Measurements from ENCODE around the gene ANKS3. TPM values are rescaled to one million over a fixed set of nuclear protein-coding genes. Genes with fewer than 3 reads are reported as not detected.

ANKS3 gene
- total and polyA plus RNA-seq, 2 experiments from 2014 or later = 35.2 to 40.3 TPM

DNA sequence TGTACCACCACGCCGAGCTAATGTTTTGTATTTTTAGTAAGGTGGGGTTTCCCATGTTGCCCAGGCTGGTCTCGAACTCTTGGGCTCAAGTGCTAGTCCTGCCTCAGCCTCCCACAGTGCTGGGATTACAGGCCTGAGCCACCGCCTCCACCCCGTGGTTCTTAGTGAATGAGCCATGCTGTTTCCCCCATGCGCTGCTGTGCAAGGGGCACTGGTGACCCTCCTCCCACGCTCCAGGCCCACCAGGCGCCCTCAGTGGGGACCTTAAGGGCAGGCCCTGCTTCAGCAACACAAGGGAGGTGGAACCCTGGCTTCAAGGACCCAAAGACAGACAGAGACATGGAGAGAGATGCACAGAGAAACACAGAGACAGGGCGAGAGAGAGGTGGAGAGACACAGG, 56.1 kb downstream of the ANKS3 start:
- no peak for DNase-seq (ENCODE audit: low read depth in 1 of 2, low spot score in 1 of 2)

DNA sequence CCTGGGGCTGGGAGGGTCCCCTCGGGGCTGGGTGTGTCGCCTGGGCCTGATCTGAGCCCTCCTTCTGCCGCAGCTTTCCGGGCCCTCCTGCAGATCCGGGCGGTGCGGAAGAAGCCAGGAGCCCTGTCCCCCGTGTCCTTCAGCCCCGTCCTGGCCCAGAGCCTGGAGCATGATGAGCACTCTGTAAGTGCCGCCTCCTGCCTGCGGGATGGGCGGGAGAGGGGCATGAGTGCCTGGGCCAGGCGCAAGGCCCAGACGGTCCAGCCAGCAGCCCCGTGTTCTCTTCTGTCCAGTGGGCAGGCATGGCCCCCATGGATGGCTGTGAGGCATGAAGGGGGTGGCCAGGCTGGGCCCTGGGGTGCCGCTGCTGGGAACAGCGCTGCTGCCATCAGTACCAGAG, 56.7 kb downstream of the ANKS3 start:
- DNase-seq (ENCODE audit: low read depth in 1 of 2, low spot score in 1 of 2) = no peak
- Histone ChIP-seq H3K9me3 (ENCODE audit: low read depth) (no peaks in the 10 kb centered on the region), H3K27me3 (no peaks in the 10 kb centered on the region), H3K4me1 (ENCODE audit: low read depth) (peaks cover 13% of the 10 kb centered on the region), H3K27ac (no peak overlapping the region), H3K36me3 (peaks cover 3% of the 10 kb centered on the region), H3K4me3 (no peak overlapping the region)
- TF ChIP-seq, protein P1, sequence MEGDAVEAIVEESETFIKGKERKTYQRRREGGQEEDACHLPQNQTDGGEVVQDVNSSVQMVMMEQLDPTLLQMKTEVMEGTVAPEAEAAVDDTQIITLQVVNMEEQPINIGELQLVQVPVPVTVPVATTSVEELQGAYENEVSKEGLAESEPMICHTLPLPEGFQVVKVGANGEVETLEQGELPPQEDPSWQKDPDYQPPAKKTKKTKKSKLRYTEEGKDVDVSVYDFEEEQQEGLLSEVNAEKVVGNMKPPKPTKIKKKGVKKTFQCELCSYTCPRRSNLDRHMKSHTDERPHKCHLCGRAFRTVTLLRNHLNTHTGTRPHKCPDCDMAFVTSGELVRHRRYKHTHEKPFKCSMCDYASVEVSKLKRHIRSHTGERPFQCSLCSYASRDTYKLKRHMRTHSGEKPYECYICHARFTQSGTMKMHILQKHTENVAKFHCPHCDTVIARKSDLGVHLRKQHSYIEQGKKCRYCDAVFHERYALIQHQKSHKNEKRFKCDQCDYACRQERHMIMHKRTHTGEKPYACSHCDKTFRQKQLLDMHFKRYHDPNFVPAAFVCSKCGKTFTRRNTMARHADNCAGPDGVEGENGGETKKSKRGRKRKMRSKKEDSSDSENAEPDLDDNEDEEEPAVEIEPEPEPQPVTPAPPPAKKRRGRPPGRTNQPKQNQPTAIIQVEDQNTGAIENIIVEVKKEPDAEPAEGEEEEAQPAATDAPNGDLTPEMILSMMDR (IDR thresholded peaks at IDR 0.05; ENCODE audit: low read depth, low read length) = no peak

More for the DNA sequence above, 56.1 kb downstream of the ANKS3 start:
- Histone ChIP-seq H3K27ac (peak overlapping the region; percentile 62), H3K4me1 (ENCODE audit: low read depth) (peaks cover 13% of the 10 kb centered on the region), H3K27me3 (no peaks in the 10 kb centered on the region), H3K4me3 (no peak overlapping the region), H3K9me3 (ENCODE audit: low read depth) (no peaks in the 10 kb centered on the region), H3K36me3 (peaks cover 3% of the 10 kb centered on the region)
- TF ChIP-seq, protein P1 (IDR thresholded peaks at IDR 0.05; ENCODE audit: low read depth, low read length) = no peak

DNA sequence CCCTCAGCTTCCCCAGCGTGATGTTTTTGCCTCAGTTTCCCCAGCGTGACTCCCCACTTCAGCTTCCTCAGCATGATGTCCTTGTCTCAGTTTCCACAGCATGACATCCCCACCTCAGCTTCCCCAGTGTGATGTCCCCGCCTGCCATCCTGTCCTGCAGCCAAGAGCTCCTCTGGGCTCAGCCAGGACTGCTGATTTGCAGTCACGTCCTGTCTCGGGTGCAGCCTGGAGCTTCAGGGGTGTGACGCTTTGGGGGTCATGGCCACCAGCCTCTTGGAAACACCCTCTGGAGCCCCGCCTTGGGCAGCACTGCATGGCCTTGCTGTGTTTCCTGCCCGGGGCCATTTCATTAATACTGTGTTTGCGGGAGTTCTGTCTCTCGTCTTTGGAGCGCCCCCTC, 57.2 kb downstream of the ANKS3 start:
- DNase-seq (ENCODE audit: low read depth in 1 of 2, low spot score in 1 of 2) = no peak
- no peak overlapping the region for H3K4me3 ChIP-seq
- H3K36me3 ChIP-seq = peaks cover 3% of the 10 kb centered on the region
- peaks cover 13% of the 10 kb centered on the region for H3K4me1 ChIP-seq (ENCODE audit: low read depth)
- TF ChIP-seq, protein P1 (IDR thresholded peaks at IDR 0.05; ENCODE audit: low read depth, low read length) = no peak
- H3K27me3 ChIP-seq = no peaks in the 10 kb centered on the region
- H3K27ac ChIP-seq = peak overlapping the region; percentile 82
- no peaks in the 10 kb centered on the region for H3K9me3 ChIP-seq (ENCODE audit: low read depth)

DNA sequence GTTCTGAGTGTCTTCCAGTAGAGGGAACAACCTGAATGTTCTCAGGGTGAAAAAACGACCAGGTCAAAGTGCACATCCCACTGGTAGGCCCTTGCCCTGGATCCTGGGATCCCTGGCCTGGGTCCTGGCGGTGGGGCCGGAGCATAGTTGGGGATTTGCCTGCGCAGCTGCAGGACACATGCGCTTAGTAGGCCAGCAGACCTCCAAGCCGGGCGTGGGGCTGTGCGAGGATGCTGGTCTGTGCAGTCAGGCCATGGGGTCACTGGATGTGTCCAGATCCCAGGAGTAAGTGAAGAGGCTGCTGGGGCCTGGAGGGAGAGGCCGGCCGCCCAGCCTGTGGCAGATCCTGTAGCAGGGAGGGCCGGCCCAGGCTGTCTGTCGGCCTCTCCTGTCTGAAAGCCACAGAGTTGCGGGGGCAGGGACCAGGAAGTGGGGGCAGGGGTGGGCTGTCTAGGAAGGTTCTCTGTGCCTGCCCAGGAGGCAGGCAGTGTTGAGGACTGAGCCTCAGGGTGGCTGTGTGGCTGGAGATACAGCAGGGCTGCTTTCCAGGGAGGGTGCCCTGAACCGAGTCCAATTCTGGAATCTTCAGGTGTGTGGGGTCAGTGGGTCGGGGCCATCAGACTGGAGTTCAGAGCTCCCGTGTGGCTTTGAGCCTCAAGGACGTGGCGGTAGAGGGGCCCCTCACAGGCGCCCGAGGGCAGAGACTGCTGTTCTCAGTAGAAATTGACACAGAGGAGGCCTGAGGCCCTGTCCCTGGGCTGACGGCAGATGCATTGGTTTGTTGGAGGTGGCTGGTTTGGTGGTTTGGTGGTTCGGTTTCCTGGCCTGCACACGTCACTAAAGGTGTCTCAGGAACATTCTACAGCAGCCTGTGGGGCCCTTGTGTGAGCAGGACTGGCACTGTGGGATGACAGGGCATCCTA, 57.9 kb downstream of the ANKS3 start:
- no peak overlapping the region for H3K4me3 ChIP-seq
- H3K27ac ChIP-seq = peak overlapping the region; percentile 82
- DNase-seq (ENCODE audit: low read depth in 1 of 2, low spot score in 1 of 2) = peak in 1 of 2 donors; percentile 46
- H3K9me3 ChIP-seq (ENCODE audit: low read depth) = no peaks in the 10 kb centered on the region
- TF ChIP-seq, protein P1 (IDR thresholded peaks at IDR 0.05; ENCODE audit: low read depth, low read length) = no peak
- peaks cover 3% of the 10 kb centered on the region for H3K36me3 ChIP-seq
- peaks cover 13% of the 10 kb centered on the region for H3K4me1 ChIP-seq (ENCODE audit: low read depth)
- no peaks in the 10 kb centered on the region for H3K27me3 ChIP-seq

GRCh38 chr16:4674926-4675530, 59.0 kb downstream of the ANKS3 start:
- no peak overlapping the region for H3K4me3 ChIP-seq
- TF ChIP-seq, protein P1 (IDR thresholded peaks at IDR 0.05; ENCODE audit: low read depth, low read length) = no peak
- peak overlapping the region; percentile 82 for H3K27ac ChIP-seq
- H3K27me3 ChIP-seq = no peaks in the 10 kb centered on the region
- peaks cover 3% of the 10 kb centered on the region for H3K36me3 ChIP-seq
- peaks cover 13% of the 10 kb centered on the region for H3K4me1 ChIP-seq (ENCODE audit: low read depth)
- H3K9me3 ChIP-seq (ENCODE audit: low read depth) = no peaks in the 10 kb centered on the region
- no peak for DNase-seq (ENCODE audit: low read depth in 1 of 2, low spot score in 1 of 2)

All from cardiac muscle cell (in vitro differentiated cells and primary cell).